GM19463 (cell line): ENCODE results near the gene EPHA4.

Experiments used
- ATAC-seq: cut with Tn5 transposase; IDR thresholded peaks from one replicate; pipeline ENCODE4 v1.9.1; 2021; ENCODE audit warnings: mild to moderate bottlenecking, moderate library complexity; ENCODE audit not compliant: unreplicated experiment

The EPHA4 gene

GRCh38 chr2:221405521-221405920 is 166.6 kb downstream of the EPHA4 start:
- ATAC-seq, result no peak

GRCh38 chr2:221402072-221402471 is 170.0 kb downstream of the EPHA4 start:
- no peak for ATAC-seq

GRCh38 chr2:221400411-221400810 is 171.7 kb downstream of the EPHA4 start:
- ATAC-seq, result no peak

GRCh38 chr2:221399183-221399582 is 172.9 kb downstream of the EPHA4 start:
- no peak for ATAC-seq

GRCh38 chr2:221397187-221397586 is 174.9 kb downstream of the EPHA4 start:
- no peak for ATAC-seq

- ATAC-seq, result no peak
Measured at GRCh38 chr2:221392228-221392881, 179.7 kb downstream of the EPHA4 start.

- ATAC-seq, result no peak
Measured at GRCh38 chr2:221390878-221391277, 181.2 kb downstream of the EPHA4 start.

GRCh38 chr2:221389904-221390303 is 182.2 kb downstream of the EPHA4 start:
- ATAC-seq, result no peak

- no peak for ATAC-seq
Measured at GRCh38 chr2:221389421-221389820, 182.7 kb downstream of the EPHA4 start.

- no peak for ATAC-seq
Measured at GRCh38 chr2:221388891-221389290, 183.2 kb downstream of the EPHA4 start.

GRCh38 chr2:221385716-221386115 is 186.4 kb downstream of the EPHA4 start:
- no peak for ATAC-seq

GRCh38 chr2:221381928-221382488 is 190.1 kb downstream of the EPHA4 start:
- ATAC-seq, result no peak

- ATAC-seq, result no peak
Measured at GRCh38 chr2:221380686-221381085, 191.4 kb downstream of the EPHA4 start.

GRCh38 chr2:221380062-221380461 is 192.0 kb downstream of the EPHA4 start:
- no peak for ATAC-seq

- ATAC-seq, result no peak
Measured at GRCh38 chr2:221377597-221377996, 194.5 kb downstream of the EPHA4 start.

GRCh38 chr2:221377066-221377465 is 195.0 kb downstream of the EPHA4 start:
- no peak for ATAC-seq

- no peak for ATAC-seq
Measured at GRCh38 chr2:221374234-221374633, 197.9 kb downstream of the EPHA4 start.

GRCh38 chr2:221372907-221373306 is 199.2 kb downstream of the EPHA4 start:
- ATAC-seq, result no peak

GRCh38 chr2:221372159-221372884 is 199.8 kb downstream of the EPHA4 start:
- no peak for ATAC-seq

- no peak for ATAC-seq
Measured at GRCh38 chr2:221371347-221371746, 200.8 kb downstream of the EPHA4 start.

- no peak for ATAC-seq
Measured at GRCh38 chr2:221370857-221371211, 201.3 kb downstream of the EPHA4 start.

GRCh38 chr2:221370076-221370856 is 201.8 kb downstream of the EPHA4 start:
- no peak for ATAC-seq
